HepG2 (cell line): ENCODE results near the gene TMEM253. TPM values are rescaled to one million over a fixed set of nuclear protein-coding genes. Genes with fewer than 3 reads are reported as not detected.

Source experiments
- FOXP1 ChIP-seq, 2 experiments: fragments of 450-650 bp in 1 of 2; IDR thresholded peaks; 2 replicates each; pipeline ENCODE4 v1.6.1; 2017 to 2018; ENCODE audit warnings: antibody characterized with exemption in 1 of 2
- PRPF4 ChIP-seq: fragments of 200-400 bp; formaldehyde crosslinking; IDR thresholded peaks from 2 replicates; pipeline ENCODE4 v1.6.1; 2016; ENCODE audit warnings: low read length, low read depth; ENCODE audit not compliant: poor library complexity, severe bottlenecking
- RBM39 ChIP-seq: fragments of 200-400 bp; formaldehyde crosslinking; IDR thresholded peaks from one replicate; pipeline ENCODE4 v1.6.1; 2018; ENCODE audit warnings: antibody characterized with exemption, mild to moderate bottlenecking, low read depth, low read length; ENCODE audit not compliant: poor library complexity, severe bottlenecking
- SRY ChIP-seq: sonication (generic); formaldehyde crosslinking; IDR thresholded peaks from 2 replicates; pipeline ENCODE4 v1.8.0; 2022; ENCODE audit warnings: mild to moderate bottlenecking, missing genetic modification reagents
- THYN1 ChIP-seq: sonication (generic); formaldehyde crosslinking; IDR thresholded peaks from 2 replicates; pipeline ENCODE4 v1.8.1; 2023; ENCODE audit warnings: low read depth, mild to moderate bottlenecking, moderate library complexity, missing genetic modification reagents, borderline replicate concordance
- ZIK1 ChIP-seq: sonication (generic); formaldehyde crosslinking; IDR thresholded peaks from 2 replicates; pipeline ENCODE4 v1.5.0; 2020; ENCODE audit warnings: mild to moderate bottlenecking, low read depth, missing genetic modification reagents, borderline replicate concordance
- ZNF101 ChIP-seq: sonication (generic); formaldehyde crosslinking; IDR thresholded peaks from 2 replicates; pipeline ENCODE4 v1.4.0; 2020; ENCODE audit warnings: mild to moderate bottlenecking, low read depth, missing genetic modification reagents, borderline replicate concordance
- ZNF530 ChIP-seq: sonication (generic); formaldehyde crosslinking; IDR thresholded peaks from 2 replicates; pipeline ENCODE4 v1.5.0; 2020; ENCODE audit warnings: low read depth, mild to moderate bottlenecking, missing genetic modification reagents
- ZNF615 ChIP-seq: sonication (generic); formaldehyde crosslinking; IDR thresholded peaks from 2 replicates; pipeline ENCODE4 v1.5.0; 2020; ENCODE audit warnings: mild to moderate bottlenecking, missing genetic modification reagents, borderline replicate concordance
- ZSCAN20 ChIP-seq: sonication (generic); formaldehyde crosslinking; IDR thresholded peaks from 2 replicates; pipeline ENCODE4 v1.4.0; 2020; ENCODE audit warnings: missing genetic modification reagents, mild to moderate bottlenecking, borderline replicate concordance
- polyA plus RNA-seq, 8 experiments: library from polyadenylated mRNA; depleted of rRNA in 3 of 8; stranded (reverse) in 7 of 8; unstranded in 1 of 8; fragments of >200 nt; fragmentation: Illumina TruSeq in 4 of 8; extraction: Trizol in 4 of 8; gene quantifications; 2 replicates each; pipeline versions ENCODE4 v1.2.1 to v1.2.3, GENCODE V29; 2011 to 2016; ENCODE audit warnings: low read depth in 4 of 8, missing spikeins in 1 of 8, mixed read lengths in 1 of 8; ENCODE audit not compliant: insufficient read depth in 1 of 8
- total RNA-seq, 5 experiments: library from RNA; depleted of rRNA; stranded (reverse); fragments of >200 nt; fragmentation: Illumina TruSeq; extraction: Trizol; gene quantifications; 2 replicates each; pipeline ENCODE4 v1.2.3, GENCODE V29; 2016; ENCODE audit warnings: low read depth in 1 of 5
- TF ChIP-seq, protein P1 (sequence below): sonication (generic); formaldehyde crosslinking; IDR thresholded peaks from 2 replicates; pipeline ENCODE4 v1.4.0; 2020; ENCODE audit warnings: missing genetic modification reagents, mild to moderate bottlenecking, borderline replicate concordance
- TF ChIP-seq, protein P2 (sequence below): IDR thresholded peaks from 2 replicates; pipeline ENCODE4 v1.6.1; 2016
- TF ChIP-seq, protein P3 (sequence below): sonication (generic); formaldehyde crosslinking; IDR thresholded peaks from 2 replicates; pipeline ENCODE4 v1.8.1; 2022; ENCODE audit warnings: mild to moderate bottlenecking, missing genetic modification reagents
- TF ChIP-seq, protein P4 (sequence below): sonication (generic); formaldehyde crosslinking; IDR thresholded peaks from 2 replicates; pipeline ENCODE4 v1.4.0; 2020; ENCODE audit warnings: missing genetic modification reagents
- TF ChIP-seq, protein P5 (sequence below): sonication (generic); formaldehyde crosslinking; IDR thresholded peaks from 2 replicates; pipeline ENCODE4 v1.8.0; 2023; ENCODE audit warnings: mild to moderate bottlenecking, missing genetic modification reagents
- TF ChIP-seq, protein P6 (sequence below): sonication (generic); formaldehyde crosslinking; IDR thresholded peaks from 2 replicates; pipeline ENCODE4 v1.8.1; 2022; ENCODE audit warnings: low read depth, mild to moderate bottlenecking, missing genetic modification reagents

Gene TMEM253
- total and polyA plus RNA-seq, 2 of the 13 experiments (the other 11 are each of a cell fraction or from before 2014, with no cell fraction given), result 0.29 to 0.45 TPM

DNA sequence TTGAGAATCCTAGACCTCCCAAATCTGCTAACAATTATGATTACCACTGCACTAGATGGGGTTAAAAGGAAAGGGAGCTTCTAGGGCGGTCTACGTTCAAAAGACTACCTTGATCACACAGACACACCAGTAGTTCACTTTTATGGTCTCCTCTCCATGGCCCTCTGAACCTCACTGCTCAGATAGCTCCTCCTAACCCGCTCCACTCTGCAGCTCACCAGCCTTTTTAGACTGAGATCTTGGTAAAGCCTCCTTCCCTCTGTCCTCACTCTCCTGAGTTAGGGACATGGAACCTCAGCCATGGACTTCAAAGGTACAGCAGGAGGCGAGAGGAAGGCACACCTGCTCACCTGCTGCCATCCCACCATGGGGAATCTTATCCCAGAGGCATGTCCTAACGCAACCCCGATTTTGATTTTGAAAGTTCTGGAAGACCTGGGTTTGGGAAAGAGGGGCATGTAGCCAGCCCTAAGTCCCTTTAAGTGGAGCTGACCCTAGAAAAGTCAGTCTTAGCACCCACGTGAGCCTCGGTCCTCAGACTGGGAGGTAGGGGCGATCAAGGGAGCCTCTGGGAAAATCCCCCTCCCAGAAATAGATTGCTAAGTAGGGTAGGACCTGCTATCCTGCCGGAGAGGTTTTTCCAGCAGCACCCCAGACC, 3.8 kb upstream of the TMEM253 start (continued):
- TF ChIP-seq, protein P1, sequence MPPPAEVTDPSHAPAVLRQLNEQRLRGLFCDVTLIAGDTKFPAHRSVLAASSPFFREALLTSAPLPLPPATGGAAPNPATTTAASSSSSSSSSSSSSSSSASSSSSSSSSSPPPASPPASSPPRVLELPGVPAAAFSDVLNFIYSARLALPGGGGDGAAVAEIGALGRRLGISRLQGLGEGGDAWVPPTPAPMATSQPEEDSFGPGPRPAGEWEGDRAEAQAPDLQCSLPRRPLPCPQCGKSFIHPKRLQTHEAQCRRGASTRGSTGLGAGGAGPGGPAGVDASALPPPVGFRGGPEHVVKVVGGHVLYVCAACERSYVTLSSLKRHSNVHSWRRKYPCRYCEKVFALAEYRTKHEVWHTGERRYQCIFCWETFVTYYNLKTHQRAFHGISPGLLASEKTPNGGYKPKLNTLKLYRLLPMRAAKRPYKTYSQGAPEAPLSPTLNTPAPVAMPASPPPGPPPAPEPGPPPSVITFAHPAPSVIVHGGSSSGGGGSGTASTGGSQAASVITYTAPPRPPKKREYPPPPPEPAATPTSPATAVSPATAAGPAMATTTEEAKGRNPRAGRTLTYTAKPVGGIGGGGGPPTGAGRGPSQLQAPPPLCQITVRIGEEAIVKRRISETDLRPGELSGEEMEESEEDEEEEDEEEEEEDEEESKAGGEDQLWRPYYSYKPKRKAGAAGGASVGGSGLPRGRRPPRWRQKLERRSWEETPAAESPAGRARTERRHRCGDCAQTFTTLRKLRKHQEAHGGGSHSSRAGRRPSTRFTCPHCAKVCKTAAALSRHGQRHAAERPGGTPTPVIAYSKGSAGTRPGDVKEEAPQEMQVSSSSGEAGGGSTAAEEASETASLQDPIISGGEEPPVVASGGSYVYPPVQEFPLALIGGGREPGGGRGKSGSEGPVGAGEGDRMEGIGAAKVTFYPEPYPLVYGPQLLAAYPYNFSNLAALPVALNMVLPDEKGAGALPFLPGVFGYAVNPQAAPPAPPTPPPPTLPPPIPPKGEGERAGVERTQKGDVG (CRISPR knock-in tag), result 0 out of 2 replicates have a peak, but pooled peaks have one; percentile 42
- TF ChIP-seq ZNF101 (CRISPR knock-in tag) (no peak), SRY (CRISPR knock-in tag) (no peak), PRPF4 (peak; percentile 27), THYN1 (CRISPR knock-in tag) (no peak), ZNF615 (CRISPR knock-in tag) (no peak; the same call in 1 of the 2 replicates), ZIK1 (CRISPR knock-in tag) (no peak), ZSCAN20 (CRISPR knock-in tag) (no peak), RBM39 (no peak), ZNF530 (CRISPR knock-in tag) (no peak), FOXP1 (IDR thresholded peaks at IDR 0.05) (no peak), FOXP1 (CRISPR knock-in tag; IDR thresholded peaks at IDR 0.05) (no peak)
- TF ChIP-seq, protein P2, sequence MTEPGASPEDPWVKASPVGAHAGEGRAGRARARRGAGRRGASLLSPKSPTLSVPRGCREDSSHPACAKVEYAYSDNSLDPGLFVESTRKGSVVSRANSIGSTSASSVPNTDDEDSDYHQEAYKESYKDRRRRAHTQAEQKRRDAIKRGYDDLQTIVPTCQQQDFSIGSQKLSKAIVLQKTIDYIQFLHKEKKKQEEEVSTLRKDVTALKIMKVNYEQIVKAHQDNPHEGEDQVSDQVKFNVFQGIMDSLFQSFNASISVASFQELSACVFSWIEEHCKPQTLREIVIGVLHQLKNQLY (CRISPR knock-in tag), result no peak
- TF ChIP-seq, protein P3, sequence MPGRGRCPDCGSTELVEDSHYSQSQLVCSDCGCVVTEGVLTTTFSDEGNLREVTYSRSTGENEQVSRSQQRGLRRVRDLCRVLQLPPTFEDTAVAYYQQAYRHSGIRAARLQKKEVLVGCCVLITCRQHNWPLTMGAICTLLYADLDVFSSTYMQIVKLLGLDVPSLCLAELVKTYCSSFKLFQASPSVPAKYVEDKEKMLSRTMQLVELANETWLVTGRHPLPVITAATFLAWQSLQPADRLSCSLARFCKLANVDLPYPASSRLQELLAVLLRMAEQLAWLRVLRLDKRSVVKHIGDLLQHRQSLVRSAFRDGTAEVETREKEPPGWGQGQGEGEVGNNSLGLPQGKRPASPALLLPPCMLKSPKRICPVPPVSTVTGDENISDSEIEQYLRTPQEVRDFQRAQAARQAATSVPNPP, result no peak; the same call in 1 of the 2 replicates
- TF ChIP-seq, protein P4, sequence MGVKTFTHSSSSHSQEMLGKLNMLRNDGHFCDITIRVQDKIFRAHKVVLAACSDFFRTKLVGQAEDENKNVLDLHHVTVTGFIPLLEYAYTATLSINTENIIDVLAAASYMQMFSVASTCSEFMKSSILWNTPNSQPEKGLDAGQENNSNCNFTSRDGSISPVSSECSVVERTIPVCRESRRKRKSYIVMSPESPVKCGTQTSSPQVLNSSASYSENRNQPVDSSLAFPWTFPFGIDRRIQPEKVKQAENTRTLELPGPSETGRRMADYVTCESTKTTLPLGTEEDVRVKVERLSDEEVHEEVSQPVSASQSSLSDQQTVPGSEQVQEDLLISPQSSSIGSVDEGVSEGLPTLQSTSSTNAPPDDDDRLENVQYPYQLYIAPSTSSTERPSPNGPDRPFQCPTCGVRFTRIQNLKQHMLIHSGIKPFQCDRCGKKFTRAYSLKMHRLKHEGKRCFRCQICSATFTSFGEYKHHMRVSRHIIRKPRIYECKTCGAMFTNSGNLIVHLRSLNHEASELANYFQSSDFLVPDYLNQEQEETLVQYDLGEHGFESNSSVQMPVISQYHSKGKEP (CRISPR knock-in tag), result no peak
- TF ChIP-seq, protein P5, sequence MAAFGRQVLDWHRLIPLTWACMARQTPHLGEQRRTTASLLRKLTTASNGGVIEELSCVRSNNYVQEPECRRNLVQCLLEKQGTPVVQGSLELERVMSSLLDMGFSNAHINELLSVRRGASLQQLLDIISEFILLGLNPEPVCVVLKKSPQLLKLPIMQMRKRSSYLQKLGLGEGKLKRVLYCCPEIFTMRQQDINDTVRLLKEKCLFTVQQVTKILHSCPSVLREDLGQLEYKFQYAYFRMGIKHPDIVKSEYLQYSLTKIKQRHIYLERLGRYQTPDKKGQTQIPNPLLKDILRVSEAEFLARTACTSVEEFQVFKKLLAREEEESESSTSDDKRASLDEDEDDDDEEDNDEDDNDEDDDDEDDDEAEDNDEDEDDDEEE (CRISPR knock-in tag), result no peak
- TF ChIP-seq, protein P6, sequence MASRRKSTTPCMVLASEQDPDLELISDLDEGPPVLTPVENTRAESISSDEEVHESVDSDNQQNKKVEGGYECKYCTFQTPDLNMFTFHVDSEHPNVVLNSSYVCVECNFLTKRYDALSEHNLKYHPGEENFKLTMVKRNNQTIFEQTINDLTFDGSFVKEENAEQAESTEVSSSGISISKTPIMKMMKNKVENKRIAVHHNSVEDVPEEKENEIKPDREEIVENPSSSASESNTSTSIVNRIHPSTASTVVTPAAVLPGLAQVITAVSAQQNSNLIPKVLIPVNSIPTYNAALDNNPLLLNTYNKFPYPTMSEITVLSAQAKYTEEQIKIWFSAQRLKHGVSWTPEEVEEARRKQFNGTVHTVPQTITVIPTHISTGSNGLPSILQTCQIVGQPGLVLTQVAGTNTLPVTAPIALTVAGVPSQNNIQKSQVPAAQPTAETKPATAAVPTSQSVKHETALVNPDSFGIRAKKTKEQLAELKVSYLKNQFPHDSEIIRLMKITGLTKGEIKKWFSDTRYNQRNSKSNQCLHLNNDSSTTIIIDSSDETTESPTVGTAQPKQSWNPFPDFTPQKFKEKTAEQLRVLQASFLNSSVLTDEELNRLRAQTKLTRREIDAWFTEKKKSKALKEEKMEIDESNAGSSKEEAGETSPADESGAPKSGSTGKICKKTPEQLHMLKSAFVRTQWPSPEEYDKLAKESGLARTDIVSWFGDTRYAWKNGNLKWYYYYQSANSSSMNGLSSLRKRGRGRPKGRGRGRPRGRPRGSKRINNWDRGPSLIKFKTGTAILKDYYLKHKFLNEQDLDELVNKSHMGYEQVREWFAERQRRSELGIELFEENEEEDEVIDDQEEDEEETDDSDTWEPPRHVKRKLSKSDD (CRISPR knock-in tag), result 0 out of 2 replicates have a peak, but pooled peaks have one; percentile 50
